HL-60 (cell line): Measurements from ENCODE around the gene ARID3C.

ENCODE experiments used
- DNase-seq, 2 experiments: peaks; one replicate each; pipeline ENCODE4 v3.0.0-alpha.2; 2010 to 2020; ENCODE audit warnings: low read depth in 1 of 2, low spot score in 1 of 2
- H3K27ac ChIP-seq: fragments of 250-450 bp; sonication (Bioruptor Pico); replicated peaks from 2 replicates; pipeline ENCODE4 v1.5.1; 2020; ENCODE audit warnings: mild to moderate bottlenecking, moderate library complexity
- H3K27me3 ChIP-seq: fragments of 250-450 bp; sonication (Bioruptor Pico); 2 replicates; pipeline ENCODE4 v1.5.1; 2021; ENCODE audit warnings: mild to moderate bottlenecking, moderate library complexity; ENCODE audit not compliant: insufficient read depth, poor library complexity, severe bottlenecking
- H3K4me3 ChIP-seq: replicated peaks from 2 replicates; pipeline ENCODE4 v1.5.1; 2011; ENCODE audit warnings: mild to moderate bottlenecking, control low read depth, low read length; ENCODE audit not compliant: insufficient read depth
- GABPA ChIP-seq: IDR thresholded peaks from 2 replicates; pipeline ENCODE4 v1.6.1; 2012; ENCODE audit warnings: low read depth
- POLR2AphosphoS5 ChIP-seq: IDR thresholded peaks from 2 replicates; pipeline ENCODE4 v1.6.1; 2012; ENCODE audit warnings: low read depth
- SPI1 ChIP-seq: IDR thresholded peaks from 2 replicates; pipeline ENCODE4 v1.6.1; 2012; ENCODE audit warnings: low read depth, mild to moderate bottlenecking, borderline replicate concordance
- long read RNA-seq: library from polyadenylated mRNA; unstranded; transcript quantifications from one replicate; pipeline ENCODE4 v2.0.0, GENCODE V29; 2020
- TF ChIP-seq, protein P1 (sequence below): IDR thresholded peaks from 2 replicates; pipeline ENCODE4 v1.6.1; 2012; ENCODE audit warnings: low read depth; ENCODE audit not compliant: insufficient replicate concordance
- TF ChIP-seq, protein P2 (sequence below): IDR thresholded peaks from one replicate; pipeline ENCODE4 v1.5.1; 2011; ENCODE audit warnings: low read length, control low read depth, inconsistent platforms; ENCODE audit not compliant: insufficient read depth

Gene ARID3C, protein sequence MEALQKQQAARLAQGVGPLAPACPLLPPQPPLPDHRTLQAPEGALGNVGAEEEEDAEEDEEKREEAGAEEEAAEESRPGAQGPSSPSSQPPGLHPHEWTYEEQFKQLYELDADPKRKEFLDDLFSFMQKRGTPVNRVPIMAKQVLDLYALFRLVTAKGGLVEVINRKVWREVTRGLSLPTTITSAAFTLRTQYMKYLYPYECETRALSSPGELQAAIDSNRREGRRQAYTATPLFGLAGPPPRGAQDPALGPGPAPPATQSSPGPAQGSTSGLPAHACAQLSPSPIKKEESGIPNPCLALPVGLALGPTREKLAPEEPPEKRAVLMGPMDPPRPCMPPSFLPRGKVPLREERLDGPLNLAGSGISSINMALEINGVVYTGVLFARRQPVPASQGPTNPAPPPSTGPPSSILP
- long read RNA-seq = 0 reads

DNA sequence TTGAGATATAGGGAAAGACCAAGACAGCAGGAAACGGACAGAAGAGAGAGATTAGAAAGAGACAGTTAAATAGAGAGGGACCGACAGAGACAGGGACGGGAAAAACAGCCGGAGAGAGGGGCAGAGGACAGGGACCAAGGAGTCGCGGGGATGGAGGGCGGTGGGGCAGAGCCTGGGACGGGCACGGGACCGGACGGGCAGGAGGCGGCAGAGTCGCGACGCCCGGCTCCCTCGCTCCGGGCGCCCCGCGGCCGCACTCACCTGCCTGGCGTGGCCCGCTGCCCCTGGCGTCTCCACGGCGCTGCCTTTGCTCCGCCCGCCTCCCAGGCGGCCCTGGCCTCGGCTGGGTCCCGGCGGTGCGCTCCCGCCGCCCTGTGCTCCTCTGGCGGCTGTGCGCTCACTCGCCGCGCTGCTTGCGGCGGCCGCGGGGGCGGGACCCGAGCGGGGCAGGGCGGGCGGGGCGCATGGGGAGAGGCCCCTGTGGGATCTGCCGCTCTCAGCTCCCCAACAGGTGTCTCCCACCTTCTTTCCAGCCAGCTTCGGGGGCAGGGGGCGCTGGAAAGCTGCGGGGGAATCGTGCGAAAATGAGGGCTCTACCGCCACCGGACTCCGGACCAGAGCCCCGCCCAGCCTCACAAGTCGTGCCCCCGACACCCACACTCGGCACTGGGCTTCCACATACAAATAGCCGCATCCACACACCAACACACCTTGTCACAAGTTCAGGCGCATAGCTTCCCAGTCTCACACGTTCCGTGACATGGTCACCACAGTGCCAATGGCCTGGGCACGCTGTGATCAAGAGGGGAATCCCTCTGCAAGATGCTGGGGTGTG, at the start of gene ARID3C:
TSS of gene ARID3C (minus strand) at position 411 of the 835 bp plus-strand sequence. CDS start 1,052 bp downstream, outside the sequence.
- Histone ChIP-seq H3K4me3 (peak within 1 kb of the TSS; percentile 21), H3K27me3 (peaks cover 55% of the 10 kb centered on the region), H3K27ac (no peak within 1 kb of the TSS)
- TF ChIP-seq, protein P1, sequence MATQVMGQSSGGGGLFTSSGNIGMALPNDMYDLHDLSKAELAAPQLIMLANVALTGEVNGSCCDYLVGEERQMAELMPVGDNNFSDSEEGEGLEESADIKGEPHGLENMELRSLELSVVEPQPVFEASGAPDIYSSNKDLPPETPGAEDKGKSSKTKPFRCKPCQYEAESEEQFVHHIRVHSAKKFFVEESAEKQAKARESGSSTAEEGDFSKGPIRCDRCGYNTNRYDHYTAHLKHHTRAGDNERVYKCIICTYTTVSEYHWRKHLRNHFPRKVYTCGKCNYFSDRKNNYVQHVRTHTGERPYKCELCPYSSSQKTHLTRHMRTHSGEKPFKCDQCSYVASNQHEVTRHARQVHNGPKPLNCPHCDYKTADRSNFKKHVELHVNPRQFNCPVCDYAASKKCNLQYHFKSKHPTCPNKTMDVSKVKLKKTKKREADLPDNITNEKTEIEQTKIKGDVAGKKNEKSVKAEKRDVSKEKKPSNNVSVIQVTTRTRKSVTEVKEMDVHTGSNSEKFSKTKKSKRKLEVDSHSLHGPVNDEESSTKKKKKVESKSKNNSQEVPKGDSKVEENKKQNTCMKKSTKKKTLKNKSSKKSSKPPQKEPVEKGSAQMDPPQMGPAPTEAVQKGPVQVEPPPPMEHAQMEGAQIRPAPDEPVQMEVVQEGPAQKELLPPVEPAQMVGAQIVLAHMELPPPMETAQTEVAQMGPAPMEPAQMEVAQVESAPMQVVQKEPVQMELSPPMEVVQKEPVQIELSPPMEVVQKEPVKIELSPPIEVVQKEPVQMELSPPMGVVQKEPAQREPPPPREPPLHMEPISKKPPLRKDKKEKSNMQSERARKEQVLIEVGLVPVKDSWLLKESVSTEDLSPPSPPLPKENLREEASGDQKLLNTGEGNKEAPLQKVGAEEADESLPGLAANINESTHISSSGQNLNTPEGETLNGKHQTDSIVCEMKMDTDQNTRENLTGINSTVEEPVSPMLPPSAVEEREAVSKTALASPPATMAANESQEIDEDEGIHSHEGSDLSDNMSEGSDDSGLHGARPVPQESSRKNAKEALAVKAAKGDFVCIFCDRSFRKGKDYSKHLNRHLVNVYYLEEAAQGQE = no peak
- TF ChIP-seq, protein P2, sequence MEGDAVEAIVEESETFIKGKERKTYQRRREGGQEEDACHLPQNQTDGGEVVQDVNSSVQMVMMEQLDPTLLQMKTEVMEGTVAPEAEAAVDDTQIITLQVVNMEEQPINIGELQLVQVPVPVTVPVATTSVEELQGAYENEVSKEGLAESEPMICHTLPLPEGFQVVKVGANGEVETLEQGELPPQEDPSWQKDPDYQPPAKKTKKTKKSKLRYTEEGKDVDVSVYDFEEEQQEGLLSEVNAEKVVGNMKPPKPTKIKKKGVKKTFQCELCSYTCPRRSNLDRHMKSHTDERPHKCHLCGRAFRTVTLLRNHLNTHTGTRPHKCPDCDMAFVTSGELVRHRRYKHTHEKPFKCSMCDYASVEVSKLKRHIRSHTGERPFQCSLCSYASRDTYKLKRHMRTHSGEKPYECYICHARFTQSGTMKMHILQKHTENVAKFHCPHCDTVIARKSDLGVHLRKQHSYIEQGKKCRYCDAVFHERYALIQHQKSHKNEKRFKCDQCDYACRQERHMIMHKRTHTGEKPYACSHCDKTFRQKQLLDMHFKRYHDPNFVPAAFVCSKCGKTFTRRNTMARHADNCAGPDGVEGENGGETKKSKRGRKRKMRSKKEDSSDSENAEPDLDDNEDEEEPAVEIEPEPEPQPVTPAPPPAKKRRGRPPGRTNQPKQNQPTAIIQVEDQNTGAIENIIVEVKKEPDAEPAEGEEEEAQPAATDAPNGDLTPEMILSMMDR = no peak
- TF ChIP-seq SPI1 (no peak), GABPA (no peak), POLR2AphosphoS5 (no peak)
- no peak for DNase-seq

DNA sequence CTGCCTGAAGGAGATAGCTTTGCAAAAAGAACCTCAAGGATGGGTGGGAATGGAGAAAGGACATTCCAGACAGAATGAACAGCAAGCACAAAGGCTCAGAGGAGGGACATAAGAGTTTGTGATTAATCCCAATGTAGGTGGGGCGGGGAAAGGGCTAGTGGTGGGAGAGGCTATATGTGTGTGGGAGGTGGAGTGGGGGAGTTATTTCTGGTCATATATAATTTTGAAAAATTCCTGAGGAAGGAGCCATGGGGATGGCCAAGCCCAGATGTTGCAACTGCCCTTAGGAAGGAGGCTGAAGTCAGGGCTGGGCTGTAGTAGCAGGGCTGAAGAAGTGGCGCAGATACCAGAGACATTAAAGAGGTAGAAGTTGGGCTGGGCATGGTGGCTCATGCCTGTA, 47.0 kb upstream of the ARID3C start:
- Histone ChIP-seq H3K27me3 (no peaks in the 10 kb centered on the region), H3K4me3 (no peak overlapping the region), H3K27ac (no peak overlapping the region)
- DNase-seq = no peak
- TF ChIP-seq GABPA (no peak), POLR2AphosphoS5 (no peak), SPI1 (no peak)
- TF ChIP-seq, protein P2 = no peak
- TF ChIP-seq, protein P1 = no peak

DNA sequence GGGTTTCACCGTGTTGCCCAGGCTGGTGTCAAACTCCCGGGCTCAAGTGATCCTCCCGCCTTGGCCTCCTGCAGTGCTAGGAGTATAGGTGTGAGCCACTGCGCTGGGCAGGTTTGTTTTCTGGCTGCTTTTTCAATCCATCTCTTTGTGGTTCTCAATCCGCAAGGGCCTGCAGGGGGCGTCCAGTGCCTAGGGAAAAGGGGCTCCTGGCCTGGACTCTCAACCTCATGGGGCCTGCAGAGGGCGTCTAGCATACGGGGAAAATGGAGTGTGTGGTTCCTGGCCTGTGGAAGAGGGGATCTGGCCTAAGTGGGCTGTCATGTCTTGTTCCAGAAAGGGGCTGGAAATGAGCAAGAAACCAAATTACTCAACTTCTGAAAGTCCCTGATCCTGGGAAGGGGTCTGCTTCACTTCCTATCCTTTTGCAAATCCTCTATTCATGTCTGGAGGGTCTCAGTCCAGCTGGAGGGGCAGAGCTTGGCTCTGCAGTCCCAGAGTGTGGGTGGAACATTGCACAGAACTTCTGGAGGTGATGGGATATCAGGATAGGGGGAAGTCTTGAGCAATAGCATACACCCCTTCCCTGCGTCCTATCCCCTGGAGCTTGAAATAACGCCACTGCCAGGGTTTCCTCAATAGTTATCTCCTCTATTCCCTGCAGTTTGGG, 46.3 kb upstream of the ARID3C start:
- Histone ChIP-seq H3K27ac (no peak overlapping the region), H3K4me3 (no peak overlapping the region), H3K27me3 (no peaks in the 10 kb centered on the region)
- peak; percentile 40 to 81 for DNase-seq
- TF ChIP-seq, protein P2 = peak; percentile 61
- no peak for TF ChIP-seq SPI1
